HUDEP-2 (cell line): ENCODE data around the gene SLC4A11.
"Not testable (repeated sequence)": the region's sequence is repeated elsewhere in the genome, so short reads cannot be mapped to it uniquely, and the experiment has no call there.

Source experiments
- DNase-seq, 76 experiments: peaks; one replicate each; lab custom pipeline; 2025; ENCODE audit not compliant: unreplicated experiment in 76 of 76; lab: John Stamatoyannopoulos, UW

The SLC4A11 gene

GRCh38 chr20:3204124-3204794, 34.7 kb downstream of the SLC4A11 start, which contains the start of gene DDRGK1:
Gene DDRGK1 (minus strand): TSS chr20:3204682. CDS start chr20:3204627, 55 bp downstream.
- peak in 75 of 76 experiments; percentile 16 to 94 (median 78) for DNase-seq

- DNase-seq: peak in 35 of 76 experiments; percentile 8 to 59 (median 37)
These were observed 35.5 kb downstream of the SLC4A11 start for GRCh38 chr20:3203315-3204123.

GRCh38 chr20:3202965-3203314, 36.0 kb downstream of the SLC4A11 start:
- DNase-seq: no peak

- DNase-seq: no peak
These were observed 38.8 kb downstream of the SLC4A11 start for GRCh38 chr20:3199976-3200755.

- no peak for DNase-seq
These were observed 39.8 kb downstream of the SLC4A11 start for GRCh38 chr20:3199206-3199605.

- no peak for DNase-seq
These were observed 43.3 kb downstream of the SLC4A11 start for GRCh38 chr20:3195590-3196237.

- DNase-seq: no peak
These were observed 44.2 kb downstream of the SLC4A11 start for GRCh38 chr20:3194617-3195280.

- DNase-seq: no peak
These were observed 45.0 kb downstream of the SLC4A11 start for GRCh38 chr20:3193806-3194616.

- no peak for DNase-seq
These were observed 46.6 kb downstream of the SLC4A11 start for GRCh38 chr20:3192226-3193015.

- DNase-seq: no peak
These were observed 48.3 kb downstream of the SLC4A11 start for GRCh38 chr20:3190681-3191111.

GRCh38 chr20:3189561-3190131, 49.3 kb downstream of the SLC4A11 start:
- no peak for DNase-seq

- DNase-seq: no peak
These were observed 50.1 kb downstream of the SLC4A11 start for GRCh38 chr20:3188823-3189413.

- DNase-seq: not testable (repeated sequence)
These were observed 51.1 kb downstream of the SLC4A11 start for GRCh38 chr20:3187861-3188260.

GRCh38 chr20:3183896-3184612, 54.9 kb downstream of the SLC4A11 start:
- DNase-seq: no peak

- DNase-seq: not testable (repeated sequence)
These were observed 56.6 kb downstream of the SLC4A11 start for GRCh38 chr20:3182429-3182828.

GRCh38 chr20:3181270-3181669, 57.7 kb downstream of the SLC4A11 start:
- no peak for DNase-seq

- DNase-seq: no peak
These were observed 58.7 kb downstream of the SLC4A11 start for GRCh38 chr20:3180319-3180718.
